ENCODE measurements around the gene C4BPB.

The C4BPB gene

DNA sequence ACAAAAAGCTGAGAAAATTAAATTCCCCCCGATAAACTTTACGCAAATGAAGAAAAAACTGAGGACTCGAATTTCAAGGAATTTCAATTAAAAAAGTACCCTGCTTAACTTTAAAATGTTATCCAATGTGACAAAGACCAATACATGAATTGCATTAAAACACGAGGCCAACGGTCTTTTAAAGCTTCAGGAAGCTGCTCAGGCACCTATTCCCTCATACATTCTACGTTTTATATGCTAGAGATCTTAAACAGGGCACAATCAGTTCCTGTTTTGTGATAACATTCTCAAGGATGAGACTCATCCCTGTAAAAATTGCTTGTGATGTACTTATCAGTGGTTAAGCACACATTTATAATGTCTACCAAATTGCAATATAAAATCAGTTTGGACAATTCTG lies 40.6 kb upstream of the C4BPB start:
- Histone ChIP-seq H3K27me3 (replicated peaks; ENCODE audit: control insufficient read depth, insufficient read depth, low read length) (no peaks in the 10 kb centered on the region), H3K36me3 (ENCODE audit: control insufficient read depth, insufficient read depth, low read length) (peaks cover 8% of the 10 kb centered on the region), H3K4me3 (replicated peaks; ENCODE audit: low read depth, low read length) (no peak overlapping the region)
- DNase-seq (ENCODE audit: extremely low read depth, insufficient read length): no peak
- TF ChIP-seq, protein P1, sequence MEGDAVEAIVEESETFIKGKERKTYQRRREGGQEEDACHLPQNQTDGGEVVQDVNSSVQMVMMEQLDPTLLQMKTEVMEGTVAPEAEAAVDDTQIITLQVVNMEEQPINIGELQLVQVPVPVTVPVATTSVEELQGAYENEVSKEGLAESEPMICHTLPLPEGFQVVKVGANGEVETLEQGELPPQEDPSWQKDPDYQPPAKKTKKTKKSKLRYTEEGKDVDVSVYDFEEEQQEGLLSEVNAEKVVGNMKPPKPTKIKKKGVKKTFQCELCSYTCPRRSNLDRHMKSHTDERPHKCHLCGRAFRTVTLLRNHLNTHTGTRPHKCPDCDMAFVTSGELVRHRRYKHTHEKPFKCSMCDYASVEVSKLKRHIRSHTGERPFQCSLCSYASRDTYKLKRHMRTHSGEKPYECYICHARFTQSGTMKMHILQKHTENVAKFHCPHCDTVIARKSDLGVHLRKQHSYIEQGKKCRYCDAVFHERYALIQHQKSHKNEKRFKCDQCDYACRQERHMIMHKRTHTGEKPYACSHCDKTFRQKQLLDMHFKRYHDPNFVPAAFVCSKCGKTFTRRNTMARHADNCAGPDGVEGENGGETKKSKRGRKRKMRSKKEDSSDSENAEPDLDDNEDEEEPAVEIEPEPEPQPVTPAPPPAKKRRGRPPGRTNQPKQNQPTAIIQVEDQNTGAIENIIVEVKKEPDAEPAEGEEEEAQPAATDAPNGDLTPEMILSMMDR (IDR thresholded peaks at IDR 0.05; ENCODE audit: insufficient read depth, low read length, poor library complexity, severe bottlenecking): no peak

DNA sequence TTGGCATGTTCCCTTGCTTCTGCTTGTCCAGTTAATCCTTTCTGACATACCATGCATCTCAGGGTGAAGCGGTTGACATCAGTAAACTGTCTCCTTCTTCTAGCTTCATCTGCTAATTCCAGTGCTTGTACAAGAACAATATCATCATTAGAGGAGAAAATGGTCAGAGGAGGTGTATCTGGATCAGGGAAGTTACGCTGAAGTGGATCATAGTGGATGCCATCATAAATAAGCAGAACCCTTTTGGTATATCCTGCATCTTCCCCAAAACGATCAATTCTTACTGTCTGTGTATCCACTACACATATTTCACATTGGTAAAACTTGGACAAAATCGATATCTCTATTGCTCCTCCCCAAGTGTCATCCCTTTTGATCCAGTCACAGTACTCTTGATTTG lies 39.6 kb upstream of the C4BPB start:
- Histone ChIP-seq H3K4me3 (replicated peaks; ENCODE audit: low read depth, low read length) (no peak overlapping the region), H3K36me3 (ENCODE audit: control insufficient read depth, insufficient read depth, low read length) (peaks cover 8% of the 10 kb centered on the region), H3K27me3 (replicated peaks; ENCODE audit: control insufficient read depth, insufficient read depth, low read length) (no peaks in the 10 kb centered on the region)
- no peak for DNase-seq (ENCODE audit: extremely low read depth, insufficient read length)
- TF ChIP-seq, protein P1 (IDR thresholded peaks at IDR 0.05; ENCODE audit: insufficient read depth, low read length, poor library complexity, severe bottlenecking): no peak

DNA sequence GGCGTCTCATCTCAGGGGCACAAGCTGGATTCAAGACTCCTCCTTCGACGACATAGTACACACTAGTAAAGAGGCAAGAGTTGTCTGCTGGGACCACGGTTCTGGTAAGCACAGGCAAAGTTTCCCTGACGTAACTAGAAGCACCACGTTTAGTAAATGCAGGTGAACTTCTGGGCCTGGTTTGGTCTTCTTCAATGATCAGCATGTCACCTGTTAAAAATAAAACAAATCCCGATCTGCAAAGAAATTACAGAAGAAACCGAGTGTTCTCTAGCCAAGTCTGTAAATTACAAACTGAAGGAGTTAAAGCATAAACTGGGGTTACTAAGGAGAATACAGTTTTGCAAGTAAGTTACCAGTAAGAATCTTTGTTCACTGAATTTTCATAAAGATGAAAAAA lies 39.1 kb upstream of the C4BPB start:
- Histone ChIP-seq H3K36me3 (ENCODE audit: control insufficient read depth, insufficient read depth, low read length) (peaks cover 8% of the 10 kb centered on the region), H3K27me3 (replicated peaks; ENCODE audit: control insufficient read depth, insufficient read depth, low read length) (no peaks in the 10 kb centered on the region), H3K4me3 (replicated peaks; ENCODE audit: low read depth, low read length) (peak overlapping the region; percentile 74)
- TF ChIP-seq, protein P1 (IDR thresholded peaks at IDR 0.05; ENCODE audit: insufficient read depth, low read length, poor library complexity, severe bottlenecking): no peak
- DNase-seq (ENCODE audit: extremely low read depth, insufficient read length): no peak

DNA sequence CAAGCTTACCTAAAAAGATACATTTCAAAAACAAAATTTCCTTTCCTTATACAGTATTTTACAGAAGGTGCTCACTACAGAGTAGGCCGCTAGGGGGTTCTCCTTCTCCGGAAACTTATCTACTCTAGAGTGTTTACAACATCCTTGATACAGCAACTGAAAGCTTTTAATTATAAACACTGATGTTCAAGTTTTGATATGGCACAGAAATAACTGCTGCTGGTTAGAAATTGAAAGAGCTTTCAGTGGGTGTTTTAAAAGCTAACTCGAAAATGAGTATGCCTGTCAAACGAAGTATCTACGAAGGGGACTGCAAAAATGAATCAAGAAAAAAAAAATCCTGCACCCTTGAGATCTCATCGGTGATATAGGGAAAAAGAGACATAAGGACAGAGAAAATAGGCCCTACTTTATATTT lies 38.7 kb upstream of the C4BPB start:
- no peaks in the 10 kb centered on the region for H3K27me3 ChIP-seq (replicated peaks; ENCODE audit: control insufficient read depth, insufficient read depth, low read length)
- H3K4me3 ChIP-seq (replicated peaks; ENCODE audit: low read depth, low read length): peak overlapping the region; percentile 74
- peak; percentile 65 for DNase-seq (ENCODE audit: extremely low read depth, insufficient read length)
- H3K36me3 ChIP-seq (ENCODE audit: control insufficient read depth, insufficient read depth, low read length): peaks cover 8% of the 10 kb centered on the region
- TF ChIP-seq, protein P1 (IDR thresholded peaks at IDR 0.05; ENCODE audit: insufficient read depth, low read length, poor library complexity, severe bottlenecking): peak; percentile 84

DNA sequence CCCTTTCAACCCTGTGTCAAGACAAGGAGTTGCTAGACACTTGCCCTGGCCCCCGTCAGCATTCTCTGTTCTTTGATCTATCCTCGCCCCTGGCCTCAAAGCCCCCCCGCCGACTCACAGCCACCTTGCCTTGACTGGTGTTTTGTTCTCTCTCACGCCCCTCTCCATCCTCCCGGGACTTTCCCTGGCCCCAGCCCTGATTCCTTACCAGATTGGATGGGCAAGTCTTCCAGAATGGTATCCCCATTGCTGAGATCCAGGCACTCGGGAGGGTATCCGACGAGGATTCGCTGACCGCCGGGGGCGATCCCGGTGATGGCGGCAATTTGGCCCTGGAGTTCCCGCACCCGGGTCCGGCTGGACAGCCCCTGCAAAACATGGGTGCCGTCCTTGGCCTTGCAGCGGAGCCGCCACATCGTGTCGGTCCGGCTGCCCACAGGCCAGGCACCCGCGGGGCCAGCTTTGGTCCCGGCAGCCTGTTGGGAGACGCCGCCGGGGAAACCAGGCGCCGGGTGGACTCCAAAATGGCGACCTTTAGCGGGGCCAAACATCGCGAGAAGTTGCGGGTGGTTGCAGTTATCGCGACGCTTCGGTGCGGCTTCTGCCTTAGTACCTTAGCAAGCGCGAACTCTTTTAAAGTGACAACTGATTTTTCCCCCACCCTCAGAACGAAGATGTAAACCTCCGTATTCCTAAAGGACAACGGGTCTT lies 38.0 kb upstream of the C4BPB start:
- H3K36me3 ChIP-seq (ENCODE audit: control insufficient read depth, insufficient read depth, low read length): peaks cover 8% of the 10 kb centered on the region
- H3K27me3 ChIP-seq (replicated peaks; ENCODE audit: control insufficient read depth, insufficient read depth, low read length): no peaks in the 10 kb centered on the region
- TF ChIP-seq, protein P1 (IDR thresholded peaks at IDR 0.05; ENCODE audit: insufficient read depth, low read length, poor library complexity, severe bottlenecking): no peak
- peak; percentile 88 for DNase-seq (ENCODE audit: extremely low read depth, insufficient read length)
- peak overlapping the region; percentile 74 for H3K4me3 ChIP-seq (replicated peaks; ENCODE audit: low read depth, low read length)

All from GM06990 (cell line).